ENCODE measurements around the gene LGR4.

Gene LGR4

GRCh38 chr11:27444801-27445215 is 27.8 kb downstream of the LGR4 start:
- no peak for TF ChIP-seq CTCF (IDR thresholded peaks at IDR 0.05; ENCODE audit: extremely low read depth, missing control alignments)
- no peak for DNase-seq (ENCODE audit: low spot score)

- TF ChIP-seq CTCF (IDR thresholded peaks at IDR 0.05; ENCODE audit: extremely low read depth, missing control alignments), result no peak
- DNase-seq (ENCODE audit: low spot score), result no peak
Measured at GRCh38 chr11:27443746-27444507, 28.7 kb downstream of the LGR4 start.

- TF ChIP-seq CTCF (IDR thresholded peaks at IDR 0.05; ENCODE audit: extremely low read depth, missing control alignments), result no peak
Measured at GRCh38 chr11:27443227-27443626, 29.4 kb downstream of the LGR4 start.

GRCh38 chr11:27440090-27440489 is 32.5 kb downstream of the LGR4 start:
- no peak for TF ChIP-seq CTCF (IDR thresholded peaks at IDR 0.05; ENCODE audit: extremely low read depth, missing control alignments)
- no peak for DNase-seq (ENCODE audit: low spot score)

More at GRCh38 chr11:27443227-27443626, 29.4 kb downstream of the LGR4 start:
- no peak for DNase-seq (ENCODE audit: low spot score)

- DNase-seq (ENCODE audit: low spot score), result no peak
- no peak for TF ChIP-seq CTCF (IDR thresholded peaks at IDR 0.05; ENCODE audit: extremely low read depth, missing control alignments)
Measured at GRCh38 chr11:27438595-27438981, 34.0 kb downstream of the LGR4 start.

GRCh38 chr11:27437829-27438594 is 34.6 kb downstream of the LGR4 start:
- no peak for TF ChIP-seq CTCF (IDR thresholded peaks at IDR 0.05; ENCODE audit: extremely low read depth, missing control alignments)

GRCh38 chr11:27436916-27437315 is 35.7 kb downstream of the LGR4 start:
- no peak for TF ChIP-seq CTCF (IDR thresholded peaks at IDR 0.05; ENCODE audit: extremely low read depth, missing control alignments)
- no peak for DNase-seq (ENCODE audit: low spot score)

More at GRCh38 chr11:27437829-27438594, 34.6 kb downstream of the LGR4 start:
- DNase-seq (ENCODE audit: low spot score), result no peak
